ENCODE results near the gene PDE5A.

DNA sequence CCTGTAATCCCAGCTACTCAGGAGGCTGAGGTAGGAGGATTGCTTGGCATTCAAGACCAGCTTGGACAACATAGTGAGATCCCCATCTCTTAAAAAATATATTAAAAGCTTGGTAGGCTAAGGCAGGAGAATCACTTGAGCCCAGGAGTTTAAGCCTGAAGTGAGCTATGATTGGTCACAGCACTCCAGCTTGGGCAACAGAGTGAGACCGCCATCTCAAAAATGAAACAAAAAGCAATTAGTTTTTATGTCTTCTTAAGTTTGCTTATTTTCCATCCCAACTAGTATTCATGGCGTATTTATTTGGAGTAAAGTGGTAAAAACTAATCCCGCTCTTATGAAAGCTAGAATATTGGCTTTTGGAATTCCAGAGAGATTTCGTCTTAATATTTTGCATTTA is 25.4 kb upstream of the PDE5A start:
- TF ChIP-seq, protein P1, sequence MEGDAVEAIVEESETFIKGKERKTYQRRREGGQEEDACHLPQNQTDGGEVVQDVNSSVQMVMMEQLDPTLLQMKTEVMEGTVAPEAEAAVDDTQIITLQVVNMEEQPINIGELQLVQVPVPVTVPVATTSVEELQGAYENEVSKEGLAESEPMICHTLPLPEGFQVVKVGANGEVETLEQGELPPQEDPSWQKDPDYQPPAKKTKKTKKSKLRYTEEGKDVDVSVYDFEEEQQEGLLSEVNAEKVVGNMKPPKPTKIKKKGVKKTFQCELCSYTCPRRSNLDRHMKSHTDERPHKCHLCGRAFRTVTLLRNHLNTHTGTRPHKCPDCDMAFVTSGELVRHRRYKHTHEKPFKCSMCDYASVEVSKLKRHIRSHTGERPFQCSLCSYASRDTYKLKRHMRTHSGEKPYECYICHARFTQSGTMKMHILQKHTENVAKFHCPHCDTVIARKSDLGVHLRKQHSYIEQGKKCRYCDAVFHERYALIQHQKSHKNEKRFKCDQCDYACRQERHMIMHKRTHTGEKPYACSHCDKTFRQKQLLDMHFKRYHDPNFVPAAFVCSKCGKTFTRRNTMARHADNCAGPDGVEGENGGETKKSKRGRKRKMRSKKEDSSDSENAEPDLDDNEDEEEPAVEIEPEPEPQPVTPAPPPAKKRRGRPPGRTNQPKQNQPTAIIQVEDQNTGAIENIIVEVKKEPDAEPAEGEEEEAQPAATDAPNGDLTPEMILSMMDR (IDR thresholded peaks at IDR 0.05) = no peak
- TF ChIP-seq RAD21 (conservative IDR thresholded peaks at IDR 0.05 in 1 of 2, IDR thresholded peaks at IDR 0.05 in 1 of 2) (no peak), RARB (CRISPR knock-in tag; IDR thresholded peaks at IDR 0.05) (no peak), CEBPB (IDR thresholded peaks at IDR 0.05) (no peak), FOSB (CRISPR knock-in tag; IDR thresholded peaks at IDR 0.05) (no peak), KDM1A (IDR thresholded peaks at IDR 0.05; ENCODE audit: low read depth) (no peak), EP300 (IDR thresholded peaks at IDR 0.05) (no peak), ZC3H11A (IDR thresholded peaks at IDR 0.05) (no peak)
- TF ChIP-seq, protein P2, sequence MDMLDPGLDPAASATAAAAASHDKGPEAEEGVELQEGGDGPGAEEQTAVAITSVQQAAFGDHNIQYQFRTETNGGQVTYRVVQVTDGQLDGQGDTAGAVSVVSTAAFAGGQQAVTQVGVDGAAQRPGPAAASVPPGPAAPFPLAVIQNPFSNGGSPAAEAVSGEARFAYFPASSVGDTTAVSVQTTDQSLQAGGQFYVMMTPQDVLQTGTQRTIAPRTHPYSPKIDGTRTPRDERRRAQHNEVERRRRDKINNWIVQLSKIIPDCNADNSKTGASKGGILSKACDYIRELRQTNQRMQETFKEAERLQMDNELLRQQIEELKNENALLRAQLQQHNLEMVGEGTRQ (IDR thresholded peaks at IDR 0.05) = no peak
- TF ChIP-seq, protein P3, sequence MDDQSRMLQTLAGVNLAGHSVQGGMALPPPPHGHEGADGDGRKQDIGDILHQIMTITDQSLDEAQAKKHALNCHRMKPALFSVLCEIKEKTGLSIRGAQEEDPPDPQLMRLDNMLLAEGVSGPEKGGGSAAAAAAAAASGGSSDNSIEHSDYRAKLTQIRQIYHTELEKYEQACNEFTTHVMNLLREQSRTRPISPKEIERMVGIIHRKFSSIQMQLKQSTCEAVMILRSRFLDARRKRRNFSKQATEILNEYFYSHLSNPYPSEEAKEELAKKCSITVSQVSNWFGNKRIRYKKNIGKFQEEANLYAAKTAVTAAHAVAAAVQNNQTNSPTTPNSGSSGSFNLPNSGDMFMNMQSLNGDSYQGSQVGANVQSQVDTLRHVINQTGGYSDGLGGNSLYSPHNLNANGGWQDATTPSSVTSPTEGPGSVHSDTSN (IDR thresholded peaks at IDR 0.05) = no peak
- TF ChIP-seq, protein P4, sequence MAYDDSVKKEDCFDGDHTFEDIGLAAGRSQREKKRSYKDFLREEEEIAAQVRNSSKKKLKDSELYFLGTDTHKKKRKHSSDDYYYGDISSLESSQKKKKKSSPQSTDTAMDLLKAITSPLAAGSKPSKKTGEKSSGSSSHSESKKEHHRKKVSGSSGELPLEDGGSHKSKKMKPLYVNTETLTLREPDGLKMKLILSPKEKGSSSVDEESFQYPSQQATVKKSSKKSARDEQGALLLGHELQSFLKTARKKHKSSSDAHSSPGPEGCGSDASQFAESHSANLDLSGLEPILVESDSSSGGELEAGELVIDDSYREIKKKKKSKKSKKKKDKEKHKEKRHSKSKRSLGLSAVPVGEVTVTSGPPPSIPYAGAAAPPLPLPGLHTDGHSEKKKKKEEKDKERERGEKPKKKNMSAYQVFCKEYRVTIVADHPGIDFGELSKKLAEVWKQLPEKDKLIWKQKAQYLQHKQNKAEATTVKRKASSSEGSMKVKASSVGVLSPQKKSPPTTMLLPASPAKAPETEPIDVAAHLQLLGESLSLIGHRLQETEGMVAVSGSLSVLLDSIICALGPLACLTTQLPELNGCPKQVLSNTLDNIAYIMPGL (CRISPR knock-in tag; IDR thresholded peaks at IDR 0.05; ENCODE audit: borderline replicate concordance) = no peak

Measured in A549 (cell line).